RWPE1 (cell line): ENCODE measurements around the gene CGB1.
"Not testable (repeated sequence)": the region's sequence is repeated elsewhere in the genome, so short reads cannot be mapped to it uniquely, and the experiment has no call there.

Experiments used
- CTCF ChIA-PET: fragments of 350-600 bp; sonication (Branson Sonifier 250); formaldehyde crosslinking; extraction: SDS; loops from one replicate; lab custom pipeline; 2021; lab: Yijun Ruan, JAX
- POLR2A ChIA-PET: fragments of 400-600 bp; formaldehyde crosslinking; extraction: SDS; loops from one replicate; lab custom pipeline; 2020; ENCODE audit warnings: antibody characterized with exemption; ENCODE audit not compliant: low non-redundant PET; lab: Yijun Ruan, JAX
- DNase-seq: peaks from one replicate; pipeline ENCODE4 v3.0.0; 2012; ENCODE audit warnings: low spot score
- H3K27ac ChIP-seq: fragments of 450-650 bp; 2 replicates; pipeline ENCODE4 v1.5.1; 2017
- TF ChIP-seq, protein P1 (sequence below): fragments of 450-650 bp; conservative IDR thresholded peaks from 2 replicates; pipeline ENCODE4 v1.5.1; 2017; ENCODE audit warnings: low read depth, mild to moderate bottlenecking

Gene CGB1

GRCh38 chr19:49036815-49037214, at the start of gene CGB1:
TSS of gene CGB1 (minus strand) at chr19:49036895. CDS start at chr19:49036711, 184 bp downstream.
- DNase-seq, CTCF ChIA-PET, H3K27ac ChIP-seq, POLR2A ChIA-PET: not testable (repeated sequence)
- TF ChIP-seq, protein P1, sequence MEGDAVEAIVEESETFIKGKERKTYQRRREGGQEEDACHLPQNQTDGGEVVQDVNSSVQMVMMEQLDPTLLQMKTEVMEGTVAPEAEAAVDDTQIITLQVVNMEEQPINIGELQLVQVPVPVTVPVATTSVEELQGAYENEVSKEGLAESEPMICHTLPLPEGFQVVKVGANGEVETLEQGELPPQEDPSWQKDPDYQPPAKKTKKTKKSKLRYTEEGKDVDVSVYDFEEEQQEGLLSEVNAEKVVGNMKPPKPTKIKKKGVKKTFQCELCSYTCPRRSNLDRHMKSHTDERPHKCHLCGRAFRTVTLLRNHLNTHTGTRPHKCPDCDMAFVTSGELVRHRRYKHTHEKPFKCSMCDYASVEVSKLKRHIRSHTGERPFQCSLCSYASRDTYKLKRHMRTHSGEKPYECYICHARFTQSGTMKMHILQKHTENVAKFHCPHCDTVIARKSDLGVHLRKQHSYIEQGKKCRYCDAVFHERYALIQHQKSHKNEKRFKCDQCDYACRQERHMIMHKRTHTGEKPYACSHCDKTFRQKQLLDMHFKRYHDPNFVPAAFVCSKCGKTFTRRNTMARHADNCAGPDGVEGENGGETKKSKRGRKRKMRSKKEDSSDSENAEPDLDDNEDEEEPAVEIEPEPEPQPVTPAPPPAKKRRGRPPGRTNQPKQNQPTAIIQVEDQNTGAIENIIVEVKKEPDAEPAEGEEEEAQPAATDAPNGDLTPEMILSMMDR: peak; percentile 52

- H3K27ac ChIP-seq: peak overlapping the region; percentile 84
- no peak for DNase-seq
- CTCF ChIA-PET: interaction anchor here (3.0 kb wide), 1 partner anchor 11 kb away, joined by 16 read pairs; no protein-coding TSS in a partner anchor
- TF ChIP-seq, protein P1: no peak
- POLR2A ChIA-PET: no interaction called here
Measured at GRCh38 chr19:49086296-49086695, 49.6 kb upstream of the CGB1 start.

DNA sequence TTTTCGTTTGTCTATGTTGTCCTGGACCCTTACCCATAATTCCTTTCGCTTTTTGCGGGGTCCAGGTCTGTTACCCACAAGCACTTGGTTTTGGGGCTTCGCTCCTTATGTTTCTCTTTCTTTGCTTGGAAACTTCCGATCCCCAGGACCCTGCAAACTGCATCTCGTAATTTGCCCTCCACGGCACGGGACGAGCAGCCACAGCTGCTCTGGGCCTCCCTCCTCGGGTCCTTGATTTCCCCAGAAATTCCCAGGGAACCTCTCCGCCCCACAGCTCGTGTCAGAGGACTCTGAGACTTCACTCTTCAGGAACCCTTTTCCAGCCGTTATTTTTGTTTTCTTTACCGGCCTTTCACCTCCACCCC, 49.2 kb upstream of the CGB1 start:
- POLR2A ChIA-PET: no interaction called here
- H3K27ac ChIP-seq: peak overlapping the region; percentile 84
- DNase-seq: no peak
- TF ChIP-seq, protein P1: no peak
- CTCF ChIA-PET: no interaction called here

DNA sequence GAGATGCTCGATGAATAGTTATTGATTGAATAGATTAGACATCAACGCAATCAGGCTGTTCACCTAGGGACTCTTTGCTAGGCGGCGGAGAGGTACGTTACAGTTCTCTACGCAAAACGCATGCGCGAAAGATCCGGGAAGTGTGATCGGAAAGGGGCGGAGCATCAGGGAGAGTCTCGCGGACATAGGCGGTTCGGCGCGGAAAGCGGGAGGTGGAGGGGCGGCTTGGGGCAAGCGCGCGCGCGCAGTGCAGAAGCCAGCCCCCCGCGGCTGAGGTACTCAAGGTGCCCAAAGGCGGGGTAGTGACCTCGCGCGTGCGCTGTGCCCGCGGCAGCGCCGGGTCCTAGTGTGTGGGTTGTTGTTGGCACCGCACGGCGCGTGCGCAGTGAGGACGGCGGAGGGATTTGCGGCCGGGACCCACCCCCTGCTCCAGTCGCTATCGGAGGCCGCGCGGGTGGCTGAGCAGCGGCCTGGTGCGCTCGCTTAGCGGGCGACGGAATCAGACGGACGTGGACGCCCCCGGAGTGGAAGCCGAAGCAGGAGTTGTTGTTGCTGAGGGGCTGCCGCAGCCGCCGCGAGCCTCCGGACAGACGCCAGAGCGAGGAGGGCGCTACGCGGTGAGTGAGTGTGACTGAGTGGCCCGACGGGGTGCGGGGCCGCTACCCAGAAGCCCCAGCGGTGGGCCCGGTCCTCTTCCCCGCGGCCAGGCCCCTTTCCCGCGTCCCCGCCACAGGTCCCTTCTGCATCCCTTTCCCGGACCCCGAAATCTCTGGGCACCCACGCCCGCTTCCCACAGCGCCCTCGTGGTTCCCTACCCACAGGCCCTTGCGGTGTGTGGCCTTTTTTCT, 48.5 kb upstream of the CGB1 start, which contains the start of gene SNRNP70:
SNRNP70 (plus strand) TSS at position 432 of the 848 bp plus-strand sequence. CDS start 964 bp downstream, outside the sequence.
- POLR2A ChIA-PET: no interaction called here
- DNase-seq: peak; percentile 100
- TF ChIP-seq, protein P1: no peak
- CTCF ChIA-PET: no interaction called here
- peak within 1 kb of the TSS; percentile 84 for H3K27ac ChIP-seq

DNA sequence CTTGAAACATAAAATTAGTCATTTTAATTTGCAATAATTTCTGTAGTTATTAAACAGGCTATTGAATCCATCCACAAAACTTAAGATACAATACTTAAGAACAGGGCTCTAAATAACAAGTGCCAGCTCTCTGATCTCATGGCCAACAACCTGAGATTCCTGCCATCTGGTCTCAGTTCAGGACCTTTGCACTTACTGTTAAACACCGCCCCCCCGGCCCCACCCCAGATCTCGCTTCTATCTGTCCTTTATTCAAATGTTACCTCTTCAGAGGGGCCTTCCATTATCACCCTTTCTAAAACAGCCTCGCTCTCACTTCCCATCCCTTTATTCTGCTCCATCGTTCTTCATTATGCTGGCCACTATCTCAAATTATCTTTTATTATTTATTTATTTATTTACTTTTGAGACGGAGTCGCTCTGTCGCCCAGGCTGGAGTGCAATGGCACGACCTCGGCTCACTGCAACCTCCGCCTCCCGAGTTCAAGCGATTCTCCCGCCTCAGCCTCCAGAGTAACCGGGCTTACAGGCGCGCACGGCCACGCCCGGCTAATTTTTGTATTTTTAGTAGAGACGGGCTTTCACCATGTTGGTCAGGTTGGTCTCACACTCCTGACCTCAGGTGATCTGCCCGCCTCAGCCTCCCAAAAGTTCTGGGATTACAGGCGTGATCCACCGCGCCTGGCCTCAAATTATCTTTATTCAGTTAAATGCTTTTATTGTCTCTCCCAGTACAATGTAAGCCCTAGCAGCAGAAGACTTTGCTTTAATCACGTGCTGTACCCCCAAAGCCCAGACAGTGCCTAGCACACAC, 47.7 kb upstream of the CGB1 start:
- peak overlapping the region; percentile 84 for H3K27ac ChIP-seq
- ChIA-PET POLR2A (no interaction called here), CTCF (interaction anchor here (0.6 kb wide), 1 partner anchor 469 kb away, joined by 3 read pairs; the partner anchor contains the start of gene FAM83E)
- TF ChIP-seq, protein P1: no peak
- DNase-seq: no peak

GRCh38 chr19:49081273-49081672, 44.6 kb upstream of the CGB1 start:
- H3K27ac ChIP-seq: no peak overlapping the region
- no peak for DNase-seq
- CTCF ChIA-PET: interaction anchor here (0.5 to 0.6 kb wide), 2 partner anchors 18 to 123 kb away, joined by 3 read pairs; no protein-coding TSS in a partner anchor
- TF ChIP-seq, protein P1: no peak
- POLR2A ChIA-PET: no interaction called here
